ENCODE results near the gene ZNF667. TPM values are rescaled to one million over a fixed set of nuclear protein-coding genes. Genes with fewer than 3 reads are reported as not detected.
A peak's percentile ranks its signal among the peaks of the same experiment; 100 is the strongest.

Gene ZNF667
- total and polyA plus RNA-seq, 4 donors: 0.31 to 1.7 (median 0.96) TPM

GRCh38 chr19:56508290-56508778 is 31.2 kb upstream of the ZNF667 start:
- H3K4me1 ChIP-seq (ENCODE audit: control insufficient read depth in 4 of 4, insufficient read depth in 4 of 4, low read length in 3 of 4): peaks cover 0 to 10% (median 6%) of the 10 kb centered on the region in 4 donors
- peaks cover 0 to 4% (median 1%) of the 10 kb centered on the region in 4 donors for H3K36me3 ChIP-seq (ENCODE audit: control insufficient read depth in 4 of 4, insufficient read depth in 3 of 4, low read depth in 1 of 4, low read length in 3 of 4)
- no peak for TF ChIP-seq CTCF (IDR thresholded peaks at IDR 0.05; ENCODE audit: low read depth, low read length, missing input control)
- TF ChIP-seq FOXA2 (IDR thresholded peaks at IDR 0.05): no peak
- no peak for TF ChIP-seq YY1 (IDR thresholded peaks at IDR 0.05)
- no peak for TF ChIP-seq TAF1 (conservative IDR thresholded peaks at IDR 0.05)
- TF ChIP-seq ZBTB33 (IDR thresholded peaks at IDR 0.05): no peak
- TF ChIP-seq REST (IDR thresholded peaks at IDR 0.05): no peak
- no peak for TF ChIP-seq GABPA (IDR thresholded peaks at IDR 0.05 in 1 of 2, conservative IDR thresholded peaks at IDR 0.05 in 1 of 2)
- no peak for TF ChIP-seq NR2F2 (IDR thresholded peaks at IDR 0.05)
- H3K27ac ChIP-seq (ENCODE audit: low read depth in 1 of 2, low read length in 2 of 2): peak overlapping the region; percentile 80 to 86
- H3K9ac ChIP-seq (ENCODE audit: low read depth in 1 of 2, low read length in 2 of 2): no peak overlapping the region
- no peaks in the 10 kb centered on the region for H3K27me3 ChIP-seq (ENCODE audit: control insufficient read depth in 4 of 4, insufficient read depth in 4 of 4, low read length in 3 of 4)
- no peak for DNase-seq (ENCODE audit: low spot score)
- WGBS: 7% methylated on average over 17 of the region's 17 CpGs
- H3K4me3 ChIP-seq (ENCODE audit: low read depth in 1 of 3, low read length in 3 of 3): peak overlapping the region; percentile 38 to 71 (median 44)
- H3K9me3 ChIP-seq (ENCODE audit: control insufficient read depth in 4 of 4, low read length in 3 of 4): peaks cover 12 to 62% (median 23%) of the 10 kb centered on the region in 4 donors

- peaks cover 17 to 61% (median 23%) of the 10 kb centered on the region in 4 donors for H3K9me3 ChIP-seq (ENCODE audit: control insufficient read depth in 4 of 4, low read length in 3 of 4)
- TF ChIP-seq RAD21 (IDR thresholded peaks at IDR 0.05): no peak
- TF ChIP-seq NR2F2 (IDR thresholded peaks at IDR 0.05): no peak
- peak in 1 of 2 donors; percentile 79 for TF ChIP-seq GABPA (IDR thresholded peaks at IDR 0.05 in 1 of 2, conservative IDR thresholded peaks at IDR 0.05 in 1 of 2)
- peak; percentile 43 to 44 for TF ChIP-seq RXRA (IDR thresholded peaks at IDR 0.05)
- TF ChIP-seq REST (IDR thresholded peaks at IDR 0.05): no peak
- peak; percentile 42 for TF ChIP-seq MAX (IDR thresholded peaks at IDR 0.05)
- peak in 1 of 2 donors; percentile 31 for TF ChIP-seq HNF4A (conservative IDR thresholded peaks at IDR 0.05)
- TF ChIP-seq TAF1 (conservative IDR thresholded peaks at IDR 0.05): no peak
- TF ChIP-seq JUND (IDR thresholded peaks at IDR 0.05): no peak
- TF ChIP-seq EGR1 (IDR thresholded peaks at IDR 0.05; ENCODE audit: low read depth in 2 of 2): no peak
- TF ChIP-seq FOXA1 (IDR thresholded peaks at IDR 0.05): no peak
- TF ChIP-seq ZBTB33 (IDR thresholded peaks at IDR 0.05): peak; percentile 68
These were observed 30.5 kb upstream of the ZNF667 start, which contains the start of gene ZNF471 for GRCh38 chr19:56507446-56508289. ZNF471 (plus strand) TSS chr19:56507855; CDS start chr19:56511572, 3,717 bp downstream.

More at GRCh38 chr19:56507446-56508289, 30.5 kb upstream of the ZNF667 start, which contains the start of gene ZNF471:
- peak within 1 kb of the TSS; percentile 80 to 86 for H3K27ac ChIP-seq (ENCODE audit: low read depth in 1 of 2, low read length in 2 of 2)
- no peak within 1 kb of the TSS for H3K9ac ChIP-seq (ENCODE audit: low read depth in 1 of 2, low read length in 2 of 2)
- H3K27me3 ChIP-seq (ENCODE audit: control insufficient read depth in 4 of 4, insufficient read depth in 4 of 4, low read length in 3 of 4): no peaks in the 10 kb centered on the region
- peak; percentile 91 for DNase-seq (ENCODE audit: low spot score)
- peak within 1 kb of the TSS; percentile 49 to 71 (median 55) for H3K4me3 ChIP-seq (ENCODE audit: low read depth in 1 of 3, low read length in 3 of 3)
- peaks cover 0 to 3% (median 1%) of the 10 kb centered on the region in 4 donors for H3K36me3 ChIP-seq (ENCODE audit: control insufficient read depth in 4 of 4, insufficient read depth in 3 of 4, low read depth in 1 of 4, low read length in 3 of 4)
- 3% methylated on average over 74 of the region's 74 CpGs for WGBS
- H3K4me1 ChIP-seq (ENCODE audit: control insufficient read depth in 4 of 4, insufficient read depth in 4 of 4, low read length in 3 of 4): peaks cover 0 to 10% (median 6%) of the 10 kb centered on the region in 4 donors
